HFFc6 (cell line): ENCODE results near the gene DEFB126. TPM values are rescaled to one million over a fixed set of nuclear protein-coding genes. Genes with fewer than 3 reads are reported as not detected.

Source experiments
- DNase-seq: peaks from one replicate; pipeline ENCODE4 v3.0.0-alpha.2; 2018
- H3K27ac Mint-ChIP-seq: 2 replicates; pipeline ENCODE4 v1.8.0; 2020; ENCODE audit warnings: mild to moderate bottlenecking, mixed read lengths
- H3K27me3 Mint-ChIP-seq: 2 replicates; pipeline ENCODE4 v1.8.0; 2021; ENCODE audit warnings: mild to moderate bottlenecking, moderate library complexity, mixed read lengths; ENCODE audit not compliant: insufficient read depth
- H3K36me3 Mint-ChIP-seq: 2 replicates; pipeline ENCODE4 v1.8.0; 2021; ENCODE audit warnings: low read depth, mixed read lengths
- H3K4me1 Mint-ChIP-seq: 2 replicates; pipeline ENCODE4 v1.8.0; 2020; ENCODE audit warnings: low read depth, mixed read lengths
- H3K4me3 Mint-ChIP-seq: 2 replicates; pipeline ENCODE4 v1.8.0; 2020; ENCODE audit warnings: mild to moderate bottlenecking, moderate library complexity, mixed read lengths
- H3K9me3 Mint-ChIP-seq: 2 replicates; pipeline ENCODE4 v1.8.0; 2020; ENCODE audit warnings: mild to moderate bottlenecking, mixed read lengths
- total RNA-seq, 6 experiments: library from RNA; stranded (reverse); fragmentation: NEBNext Ultra II Directional; extraction: Animal tissue kit (Norgen Biotek cat#: 25700); gene quantifications; 2 replicates in 1 of 6; 3 replicates in 5 of 6; pipeline ENCODE4 v1.2.3, GENCODE V29; 2021
- TF ChIP-seq, protein P1 (sequence below): fragments of 200-600 bp; sonication (generic); IDR thresholded peaks from 2 replicates; pipeline ENCODE4 v1.5.0; 2021; ENCODE audit warnings: antibody characterized with exemption, mild to moderate bottlenecking

DEFB126 gene
- total RNA-seq, 6 experiments from 2014 or later = not detected

DNA sequence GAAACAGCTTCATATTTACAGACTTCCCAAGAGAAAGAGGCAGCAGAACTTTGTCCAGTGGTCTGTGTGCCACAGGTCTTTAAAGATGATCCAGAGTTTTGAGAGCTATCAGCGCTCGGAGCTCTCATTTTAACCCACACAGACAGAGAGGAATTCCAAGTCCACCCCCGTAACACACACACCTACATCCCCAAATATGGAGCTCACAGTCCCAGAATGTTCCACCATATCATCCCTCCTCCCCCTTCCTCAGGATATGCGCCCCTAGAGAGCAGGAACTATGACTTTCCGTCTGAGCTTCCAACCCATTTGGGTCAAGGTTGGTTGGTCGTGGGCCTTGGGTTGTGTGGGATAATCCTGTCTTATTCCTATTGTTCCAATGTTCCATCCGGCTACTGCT lies 47.2 kb downstream of the DEFB126 start, which contains the start of gene DEFB128:
TSS of gene DEFB128 (minus strand) at position 101 of the 400 bp plus-strand sequence. CDS start at position 13, 88 bp downstream.
- DNase-seq = no peak
- Mint-ChIP-seq H3K4me3 (no peak within 1 kb of the TSS), H3K9me3 (peaks cover 3% of the 10 kb centered on the region; the same call in 1 of the 2 replicates), H3K27me3 (peaks cover 9% of the 10 kb centered on the region; the same call in 1 of the 2 replicates), H3K36me3 (no peaks in the 10 kb centered on the region), H3K27ac (no peak within 1 kb of the TSS), H3K4me1 (no peaks in the 10 kb centered on the region; the same call in 1 of the 2 replicates)
- TF ChIP-seq, protein P1, sequence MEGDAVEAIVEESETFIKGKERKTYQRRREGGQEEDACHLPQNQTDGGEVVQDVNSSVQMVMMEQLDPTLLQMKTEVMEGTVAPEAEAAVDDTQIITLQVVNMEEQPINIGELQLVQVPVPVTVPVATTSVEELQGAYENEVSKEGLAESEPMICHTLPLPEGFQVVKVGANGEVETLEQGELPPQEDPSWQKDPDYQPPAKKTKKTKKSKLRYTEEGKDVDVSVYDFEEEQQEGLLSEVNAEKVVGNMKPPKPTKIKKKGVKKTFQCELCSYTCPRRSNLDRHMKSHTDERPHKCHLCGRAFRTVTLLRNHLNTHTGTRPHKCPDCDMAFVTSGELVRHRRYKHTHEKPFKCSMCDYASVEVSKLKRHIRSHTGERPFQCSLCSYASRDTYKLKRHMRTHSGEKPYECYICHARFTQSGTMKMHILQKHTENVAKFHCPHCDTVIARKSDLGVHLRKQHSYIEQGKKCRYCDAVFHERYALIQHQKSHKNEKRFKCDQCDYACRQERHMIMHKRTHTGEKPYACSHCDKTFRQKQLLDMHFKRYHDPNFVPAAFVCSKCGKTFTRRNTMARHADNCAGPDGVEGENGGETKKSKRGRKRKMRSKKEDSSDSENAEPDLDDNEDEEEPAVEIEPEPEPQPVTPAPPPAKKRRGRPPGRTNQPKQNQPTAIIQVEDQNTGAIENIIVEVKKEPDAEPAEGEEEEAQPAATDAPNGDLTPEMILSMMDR = no peak

Other genes starting within 250 kb of the DEFB126 start
- not detected for gene DEFB125, start 54.9 kb upstream of the DEFB126 start, total RNA-seq
- gene DEFB127, start 14.9 kb downstream of the DEFB126 start, total RNA-seq = not detected
- not detected for gene DEFB128, start 47.1 kb downstream of the DEFB126 start, total RNA-seq
- not detected for gene DEFB129, start 84.7 kb downstream of the DEFB126 start, total RNA-seq
- not detected for gene DEFB132, start 115.1 kb downstream of the DEFB126 start, total RNA-seq
- gene C20orf96, start 148.2 kb downstream of the DEFB126 start, total RNA-seq = 1 to 10 TPM; 2.9 to 3.5 (median 3.2) TPM
- 10 to 100 TPM; 10.9 to 11.7 (median 11.4) TPM for gene ZCCHC3, start 155.0 kb downstream of the DEFB126 start, total RNA-seq
- 10 to 100 TPM; 24.5 to 26.3 (median 25.0) TPM for gene SOX12, start 183.0 kb downstream of the DEFB126 start, total RNA-seq
- 10 to 100 TPM; 61.1 to 76.6 (median 65.4) TPM for gene NRSN2, start 204.5 kb downstream of the DEFB126 start, total RNA-seq
- gene TRIB3, start 238.2 kb downstream of the DEFB126 start, total RNA-seq = 10 to 100 TPM in 3 of 6 experiments, 1 to 10 TPM in 3; 8.4 to 11.8 (median 10.1) TPM